Limb (tissue), 2 donors: ENCODE data around the gene EEF1AKMT1.

Experiments used
- DNase-seq, 2 donors: peaks; one replicate each; pipeline ENCODE4 v3.0.0-alpha.2; 2016; ENCODE audit errors: extremely low spot score in 2 of 2

EEF1AKMT1 gene, protein sequence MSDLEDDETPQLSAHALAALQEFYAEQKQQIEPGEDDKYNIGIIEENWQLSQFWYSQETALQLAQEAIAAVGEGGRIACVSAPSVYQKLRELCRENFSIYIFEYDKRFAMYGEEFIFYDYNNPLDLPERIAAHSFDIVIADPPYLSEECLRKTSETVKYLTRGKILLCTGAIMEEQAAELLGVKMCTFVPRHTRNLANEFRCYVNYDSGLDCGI

DNA sequence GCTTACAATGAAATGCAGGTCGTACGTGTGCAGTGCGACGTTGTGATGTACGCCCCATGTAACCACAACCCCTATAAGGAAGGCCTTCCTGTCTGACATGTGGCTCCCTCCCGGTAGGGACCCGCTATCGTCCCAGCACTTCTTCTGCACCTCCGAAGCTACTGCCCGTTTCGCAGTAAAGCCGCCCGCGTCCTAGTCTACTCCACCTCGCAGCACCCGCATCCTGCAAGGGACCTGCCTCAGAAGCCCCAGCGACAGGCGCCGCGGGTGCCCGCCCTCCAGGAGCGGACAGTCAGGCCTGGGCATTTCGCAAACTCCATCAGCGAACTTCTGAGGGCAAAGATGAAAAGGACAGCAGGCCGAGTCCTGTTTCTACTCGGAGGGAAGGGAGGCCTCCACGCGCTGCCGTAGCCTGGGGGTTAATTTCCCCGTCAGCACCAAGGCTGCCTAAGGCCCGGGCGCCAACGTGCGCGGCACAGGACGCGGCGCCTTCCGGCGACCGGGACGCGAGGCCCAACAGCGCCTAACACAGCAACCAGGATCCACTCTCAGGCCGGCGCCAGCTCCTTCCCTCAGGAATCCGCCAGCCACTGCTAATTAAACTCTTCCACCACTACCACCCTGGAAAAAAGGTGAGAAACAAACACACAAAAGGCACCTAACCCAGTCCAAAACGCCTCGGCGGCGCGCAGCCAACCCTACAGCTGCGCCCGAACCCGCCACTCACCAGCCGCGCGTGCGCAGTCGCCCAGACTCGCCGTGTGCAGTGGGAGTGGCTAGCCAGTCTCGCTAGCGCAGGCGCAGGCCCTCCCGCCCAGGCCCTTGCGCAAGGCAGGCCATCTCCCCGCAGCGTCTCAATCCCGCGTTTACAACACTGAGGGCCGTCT lies at the start of gene EEF1AKMT1:
EEF1AKMT1 (minus strand) TSS at position 768 of the 887 bp plus-strand sequence. CDS start 16,363 bp downstream, outside the sequence.
- DNase-seq, result peak; percentile 95 to 97

DNA sequence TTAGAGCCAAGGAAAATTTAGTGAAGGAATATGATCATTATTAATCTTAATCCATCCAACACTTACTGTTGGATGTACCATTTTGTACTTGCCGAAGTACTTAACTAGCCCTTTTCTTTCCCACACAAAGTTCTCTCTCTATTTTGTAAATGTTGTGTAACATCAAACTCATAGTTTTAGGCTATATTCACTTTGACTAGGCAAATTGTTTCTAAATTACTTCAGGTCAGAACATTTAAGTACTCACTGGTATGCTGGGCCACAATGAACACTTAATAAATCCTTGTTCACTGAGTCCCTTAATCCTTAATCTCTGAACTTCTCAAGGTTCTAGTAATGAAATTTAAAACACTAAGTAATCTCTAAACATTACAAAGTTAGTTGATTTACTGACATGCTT lies 49.3 kb upstream of the EEF1AKMT1 start:
- no peak for DNase-seq

DNA sequence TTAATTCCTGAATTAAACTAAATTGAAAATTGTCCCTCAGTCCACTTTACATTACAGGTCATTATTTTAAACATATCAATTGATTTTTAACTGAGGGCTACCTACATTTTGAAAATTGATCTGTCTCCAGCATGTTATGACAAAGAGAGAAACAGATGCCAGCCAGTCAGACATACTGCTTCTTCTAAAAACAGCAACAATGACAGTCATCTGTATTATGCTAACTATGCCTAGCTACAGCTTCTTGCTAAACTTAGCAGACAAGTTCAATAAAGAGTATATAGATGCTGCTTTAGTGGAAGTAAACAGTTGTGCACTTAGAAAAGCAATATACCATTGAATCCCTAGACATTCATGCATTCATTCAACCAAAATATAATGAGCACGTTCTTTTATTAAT lies 48.6 kb upstream of the EEF1AKMT1 start:
- no peak for DNase-seq

DNA sequence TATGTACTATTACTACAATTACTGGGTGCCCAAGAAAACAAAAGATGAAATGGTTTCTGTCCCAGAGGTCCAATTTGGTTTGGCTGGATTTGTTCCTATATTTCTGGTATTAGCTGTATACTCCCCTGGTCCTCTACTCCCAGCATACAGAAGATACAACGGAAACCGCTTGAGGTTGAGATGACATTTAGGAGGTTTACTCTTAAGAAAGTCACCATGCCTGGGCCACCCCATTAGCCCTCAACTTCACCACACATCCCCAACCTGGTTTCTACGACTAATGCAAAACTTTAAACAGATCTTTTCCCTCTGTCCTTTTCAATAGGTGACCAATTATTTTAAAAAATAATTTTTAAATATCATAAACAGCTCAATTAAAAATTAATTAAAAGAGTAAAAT lies 46.0 kb upstream of the EEF1AKMT1 start:
- no peak for DNase-seq

DNA sequence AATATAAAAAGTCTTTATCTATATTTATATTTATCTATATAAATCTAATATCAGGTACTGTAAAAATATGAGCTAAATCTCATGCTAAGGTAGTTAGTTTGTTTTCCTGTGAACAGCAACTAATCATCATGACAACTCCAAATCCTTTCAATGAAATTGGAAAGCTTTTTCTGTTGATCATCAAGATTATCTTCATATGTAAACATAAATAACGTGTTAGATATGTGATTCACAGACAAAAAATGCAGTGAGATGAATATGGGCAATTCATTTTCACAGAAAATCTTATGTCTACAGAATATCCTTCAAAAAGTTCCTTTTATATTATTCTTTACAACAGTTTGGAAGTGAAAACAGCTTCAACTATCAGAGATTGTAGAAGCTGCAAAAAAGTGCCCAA lies 41.7 kb upstream of the EEF1AKMT1 start:
- DNase-seq, result no peak

DNA sequence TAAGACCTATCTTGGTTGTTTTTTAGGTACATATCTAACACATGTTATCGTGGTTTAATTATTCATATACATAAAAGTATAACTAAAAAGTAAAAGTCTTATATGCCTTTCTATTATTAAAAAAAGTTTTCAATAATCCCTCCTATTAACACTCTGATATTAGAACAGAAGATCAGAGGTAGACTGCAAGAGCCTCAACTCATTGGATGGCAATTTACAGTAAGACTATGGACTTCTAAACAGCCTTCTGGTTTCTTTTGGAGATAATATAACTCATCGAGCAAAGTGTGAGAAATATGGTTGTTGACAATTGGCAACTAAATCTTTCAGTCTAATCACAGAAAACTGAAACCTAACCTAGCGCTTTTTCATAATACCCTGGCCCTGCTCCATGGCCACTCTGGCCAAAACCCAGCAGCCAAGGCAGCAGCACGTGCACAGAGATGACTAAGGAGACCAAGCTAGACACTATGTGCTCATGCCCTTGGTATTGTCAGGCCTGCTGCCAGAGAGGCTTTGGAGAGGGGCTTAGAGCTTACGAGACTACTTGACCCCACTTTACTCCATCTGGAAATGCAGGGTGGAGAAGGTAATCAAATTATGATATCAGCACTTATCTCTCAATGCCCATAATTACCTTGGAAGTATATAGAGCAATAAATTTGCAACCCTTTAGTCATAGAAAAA lies 40.6 kb upstream of the EEF1AKMT1 start:
- DNase-seq, result peak; percentile 51 to 62

DNA sequence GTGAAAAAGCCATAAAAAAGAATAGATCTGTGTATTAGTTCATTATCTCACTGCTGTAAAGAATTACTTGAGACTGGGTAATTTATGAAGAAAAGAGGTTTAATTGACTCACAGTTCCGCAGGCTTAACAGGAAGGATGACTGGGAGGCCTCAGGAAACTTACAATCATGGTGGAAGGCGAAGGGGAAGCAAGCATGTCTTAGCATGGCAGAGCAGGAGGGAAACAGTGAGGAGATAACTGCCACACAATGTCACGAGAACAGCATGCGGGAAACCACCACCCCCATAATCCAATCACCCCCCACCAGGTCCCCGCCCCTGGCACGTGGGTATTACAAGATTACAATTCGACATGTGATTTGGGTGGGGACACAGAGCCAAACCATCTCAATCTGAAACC lies 39.1 kb upstream of the EEF1AKMT1 start:
- no peak for DNase-seq

DNA sequence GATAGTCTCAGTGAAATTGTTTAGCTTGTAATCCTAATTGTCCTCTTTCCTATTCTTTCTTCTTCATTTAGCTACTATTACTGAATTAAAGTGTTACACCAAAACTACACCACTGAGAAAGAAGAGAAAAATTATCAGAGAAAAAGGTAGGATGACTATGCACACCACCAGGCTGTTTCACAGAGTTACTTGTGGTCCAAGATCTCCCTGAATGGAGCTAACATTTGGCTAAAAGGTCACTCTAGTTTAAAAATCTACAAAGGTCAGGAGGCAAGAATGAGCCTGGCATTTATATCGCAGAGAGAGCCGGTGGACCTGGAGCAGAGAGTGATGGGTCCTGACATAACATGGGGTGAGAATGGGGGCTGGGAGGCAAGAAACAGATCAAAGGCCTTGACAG lies 37.0 kb upstream of the EEF1AKMT1 start:
- no peak for DNase-seq

DNA sequence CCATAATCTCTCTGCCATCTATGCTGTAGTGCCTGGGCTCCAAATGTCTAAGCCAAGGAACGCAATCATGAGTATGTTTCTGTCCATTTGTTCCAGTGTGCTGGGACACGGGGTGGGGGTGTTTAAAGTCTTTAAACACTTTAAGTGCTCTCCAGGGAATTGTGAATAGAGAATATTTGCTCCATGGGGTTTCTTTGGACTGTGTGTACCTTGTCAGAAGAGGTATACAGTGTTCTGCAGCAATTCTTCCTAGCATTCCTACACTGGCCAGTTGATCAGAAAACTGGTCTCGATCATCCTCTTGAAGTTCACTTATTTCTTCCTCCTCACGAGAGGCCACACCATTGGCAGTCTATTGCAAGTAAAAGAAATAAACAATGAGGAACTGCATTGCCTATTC lies 35.1 kb upstream of the EEF1AKMT1 start:
- no peak for DNase-seq

DNA sequence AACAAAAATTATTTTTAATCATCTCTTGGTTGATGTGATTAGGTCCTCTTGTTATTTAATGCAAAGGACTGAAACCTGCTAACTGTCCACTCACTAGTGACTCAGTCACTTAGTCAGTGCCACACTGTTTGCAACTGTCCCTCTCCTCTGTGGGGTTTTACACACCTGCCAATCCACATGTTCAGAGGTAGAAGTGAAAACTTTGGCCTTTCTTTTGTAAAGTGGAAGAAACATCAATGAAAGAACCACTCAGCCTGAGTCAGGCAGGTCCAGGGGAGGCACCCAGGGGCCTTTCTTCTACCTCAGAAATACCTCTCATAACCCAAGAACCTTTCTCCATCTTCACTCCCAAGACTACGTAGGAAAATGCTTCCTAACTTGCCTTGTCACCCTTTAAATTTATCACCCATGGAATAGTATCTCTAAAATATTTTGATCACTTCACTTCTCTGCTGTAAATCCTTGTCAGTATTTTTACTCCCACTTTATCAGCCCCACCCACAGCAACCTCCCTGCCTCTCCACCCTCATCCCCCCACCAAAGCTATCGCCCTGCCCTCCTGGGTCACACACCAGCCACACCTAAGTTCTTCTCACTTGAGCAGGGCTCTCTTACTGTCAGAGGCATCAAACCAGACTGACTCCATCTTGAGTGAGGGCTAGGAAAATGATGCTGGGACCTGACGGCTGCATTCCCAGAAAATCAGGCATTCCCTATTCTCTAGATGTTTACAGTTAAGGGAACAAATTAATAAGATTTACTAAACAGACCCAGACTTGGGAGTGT lies 29.6 kb upstream of the EEF1AKMT1 start:
- no peak for DNase-seq

DNA sequence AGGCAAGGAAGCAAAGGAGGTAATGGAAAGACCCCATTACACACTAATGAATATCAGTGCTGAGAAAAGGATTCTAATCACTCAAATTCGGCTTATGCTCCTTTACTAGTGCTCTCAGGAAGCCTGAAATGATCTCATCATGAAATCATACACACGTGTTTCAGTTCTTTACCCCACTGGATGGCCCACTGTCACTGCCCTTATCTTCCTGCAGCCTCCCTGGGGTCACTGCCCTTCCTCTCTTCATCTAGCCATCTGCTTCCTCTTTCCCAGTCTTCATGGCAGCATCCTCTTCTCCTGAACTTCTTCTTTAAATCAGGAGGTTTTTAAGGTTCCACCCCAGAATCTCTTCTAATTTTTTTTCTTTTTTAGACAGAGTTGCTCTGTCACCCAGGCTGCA lies 27.9 kb upstream of the EEF1AKMT1 start:
- no peak for DNase-seq

DNA sequence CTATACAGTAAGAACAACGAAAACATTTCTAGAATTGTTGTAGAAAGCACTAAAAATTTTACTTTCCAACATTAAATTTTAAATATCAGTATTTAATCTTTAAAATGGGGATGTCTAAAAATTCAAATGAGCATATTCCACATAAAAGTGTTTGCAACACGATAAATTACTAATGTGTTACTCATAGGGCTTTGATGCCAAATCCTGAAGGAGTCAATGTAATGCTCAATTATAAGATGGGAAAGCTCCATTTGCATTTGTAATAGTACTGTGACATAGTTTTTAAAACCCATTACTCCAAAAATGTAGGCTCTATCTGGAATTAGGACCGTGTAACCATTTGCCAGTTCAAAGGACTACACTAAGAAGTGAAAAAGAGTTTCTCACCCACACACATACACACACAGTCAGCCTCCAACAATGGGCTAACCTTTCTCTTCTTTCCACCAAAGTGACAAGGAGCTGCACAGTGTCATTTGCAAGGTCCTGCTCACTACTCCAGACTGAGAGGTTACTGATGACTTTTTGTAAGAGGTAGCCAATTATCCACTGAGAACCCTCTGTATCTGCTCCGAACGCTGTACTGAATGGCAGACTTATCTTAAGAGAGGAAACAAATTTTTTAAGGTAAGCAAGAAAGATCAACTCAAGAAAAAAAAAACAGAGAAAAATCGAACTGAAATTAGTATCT lies 26.1 kb upstream of the EEF1AKMT1 start:
- DNase-seq, result no peak

DNA sequence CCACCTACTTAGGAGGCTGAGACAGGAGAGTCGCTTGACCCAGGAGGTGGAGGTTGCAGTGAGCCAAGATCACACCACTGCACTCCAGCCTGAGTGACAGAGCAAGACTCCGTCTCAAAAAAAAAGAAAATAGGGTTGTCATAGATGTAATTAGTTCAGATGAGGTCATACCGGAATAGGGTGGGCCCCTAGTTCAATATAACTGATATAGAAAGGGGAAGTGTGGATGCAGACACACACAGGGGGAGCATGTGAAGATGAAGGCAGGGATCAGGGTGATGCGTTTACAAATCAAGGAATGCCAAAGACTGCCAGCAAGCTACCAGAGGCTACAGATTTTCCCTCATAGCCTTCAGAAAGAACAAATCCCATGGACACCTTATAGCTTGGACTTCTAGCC lies 24.3 kb upstream of the EEF1AKMT1 start:
- no peak for DNase-seq

DNA sequence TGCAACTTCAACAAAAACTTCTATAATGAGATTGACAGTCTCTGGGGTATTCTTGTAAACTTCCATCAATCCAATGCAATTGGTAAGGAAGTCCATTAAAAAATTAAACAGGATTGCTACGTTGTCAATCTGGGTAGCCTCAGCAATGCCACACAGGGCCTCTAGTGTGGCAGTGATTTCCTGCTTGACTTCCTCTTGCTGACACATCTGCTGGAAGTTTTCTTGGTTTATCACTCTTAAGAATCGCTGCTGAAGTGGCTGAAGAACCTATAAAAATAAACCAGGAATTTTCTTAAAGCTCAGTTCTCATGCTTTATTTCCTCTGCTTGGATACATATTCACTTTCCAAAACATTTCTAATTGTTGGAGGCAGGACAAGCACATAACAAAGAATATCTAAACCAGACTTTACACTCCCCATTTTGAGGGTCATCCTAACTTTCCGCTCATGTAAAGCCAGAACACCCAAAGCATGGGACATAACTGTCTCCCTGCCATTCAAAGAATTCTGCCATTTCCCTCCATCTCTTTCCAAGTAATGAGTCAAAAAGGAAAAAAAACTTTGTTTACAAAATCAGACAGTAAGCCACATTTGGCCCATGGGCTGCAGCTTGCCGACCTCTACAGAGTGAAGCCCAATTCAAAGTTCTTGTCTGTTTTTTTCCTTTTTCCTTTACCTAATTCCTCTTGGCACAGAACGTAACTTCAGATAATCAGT lies 23.2 kb upstream of the EEF1AKMT1 start:
- no peak for DNase-seq

DNA sequence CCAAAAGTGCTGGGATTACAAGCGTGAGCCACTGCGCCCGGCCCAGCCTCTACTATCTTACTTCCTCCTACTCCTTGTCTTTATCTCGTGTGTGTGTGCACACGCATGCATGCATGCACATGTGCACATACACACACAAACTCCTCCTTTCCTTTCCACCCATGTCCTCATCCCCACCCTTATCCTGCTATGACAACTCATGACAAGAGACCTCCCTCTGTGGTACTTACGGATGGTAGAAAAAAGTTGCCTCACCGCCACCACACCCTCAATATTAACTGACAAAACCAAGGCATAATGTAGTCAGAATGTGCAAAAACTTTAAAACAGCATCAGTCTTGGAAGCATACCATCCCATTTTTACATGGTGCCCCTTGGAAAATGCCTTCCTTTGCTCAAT lies 15.9 kb upstream of the EEF1AKMT1 start:
- DNase-seq, result no peak

DNA sequence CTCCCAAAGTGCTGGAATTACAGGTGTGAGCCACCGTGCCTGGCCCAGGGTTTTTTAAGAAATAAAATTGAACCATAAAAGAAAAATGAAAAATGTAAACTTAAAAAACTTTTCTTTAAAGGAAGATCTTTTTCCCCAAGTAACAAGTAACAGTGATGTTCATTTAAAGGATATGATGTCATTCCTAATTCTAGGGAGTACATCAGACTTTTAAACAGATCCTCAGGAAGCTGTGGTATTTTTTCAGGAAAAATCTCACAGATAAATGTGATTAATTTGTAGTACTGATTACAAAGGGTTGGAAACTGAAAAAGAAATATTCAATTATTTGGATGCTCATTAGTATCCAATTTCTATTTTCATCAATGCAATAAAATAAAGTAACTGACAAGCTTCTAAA lies 14.6 kb upstream of the EEF1AKMT1 start:
- DNase-seq, result no peak

DNA sequence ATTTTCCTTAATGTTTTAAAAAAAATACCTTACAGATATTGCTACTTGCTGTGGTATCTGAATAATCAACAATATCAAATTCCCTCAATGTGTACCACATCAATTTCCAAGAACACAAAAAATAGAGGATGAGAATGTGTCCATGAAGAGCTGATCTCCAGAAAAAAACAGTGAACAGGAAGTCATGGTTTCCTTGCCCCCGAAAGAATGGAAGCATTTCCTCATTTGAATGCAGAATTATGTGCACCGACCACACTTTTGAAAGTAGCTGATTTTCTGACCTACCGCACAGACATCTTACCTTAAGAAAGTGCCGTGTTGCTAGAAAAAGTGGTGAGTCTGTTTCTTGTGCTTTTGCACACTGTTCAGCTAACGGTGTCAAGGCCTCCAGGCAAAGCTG lies 13.4 kb upstream of the EEF1AKMT1 start:
- no peak for DNase-seq

DNA sequence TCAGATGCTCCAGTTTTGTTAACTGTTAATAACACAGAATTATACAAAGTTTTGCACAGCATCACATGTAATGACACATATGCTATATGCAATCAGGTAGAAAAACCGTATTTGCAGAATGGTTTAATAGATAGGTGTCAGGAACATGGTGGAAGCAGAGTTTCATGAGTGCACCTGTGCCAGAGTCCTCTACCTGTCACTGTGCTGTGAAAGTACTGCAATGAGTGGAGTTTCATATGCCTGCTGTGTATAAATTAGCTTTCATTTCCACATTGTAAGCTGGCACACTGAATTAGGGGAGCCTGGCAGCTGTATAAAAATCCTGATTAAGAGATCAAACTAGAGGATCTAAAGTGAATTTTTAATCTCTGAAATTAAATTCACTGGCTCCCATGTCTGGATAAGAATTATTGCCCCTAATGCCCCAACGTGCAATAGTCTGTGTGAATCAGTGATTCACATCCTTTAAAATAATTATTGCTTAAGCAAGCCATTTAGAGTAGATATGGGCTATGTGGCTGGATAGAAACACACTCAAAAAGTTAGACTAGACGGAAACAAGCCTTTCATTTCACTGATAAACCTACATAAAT lies 8.5 kb upstream of the EEF1AKMT1 start:
- DNase-seq, result no peak

DNA sequence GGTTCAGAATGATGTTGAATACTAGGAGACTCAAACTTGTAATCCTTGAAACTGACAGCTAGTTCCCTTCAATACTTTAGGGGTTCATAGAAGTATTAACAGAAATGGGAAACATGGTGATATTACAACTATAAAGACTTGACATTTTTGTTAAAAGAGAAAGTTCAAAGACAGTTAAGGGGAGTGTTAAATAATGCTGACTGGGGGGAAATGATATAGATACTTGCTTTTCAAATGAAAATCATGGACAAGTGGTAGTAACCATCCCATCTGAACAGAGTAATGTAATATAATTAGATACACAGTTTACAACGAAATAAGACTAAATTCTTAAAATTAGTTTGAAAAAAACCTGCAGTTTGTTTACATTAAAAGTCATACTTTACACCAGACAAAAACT lies 6.6 kb upstream of the EEF1AKMT1 start:
- DNase-seq, result no peak

DNA sequence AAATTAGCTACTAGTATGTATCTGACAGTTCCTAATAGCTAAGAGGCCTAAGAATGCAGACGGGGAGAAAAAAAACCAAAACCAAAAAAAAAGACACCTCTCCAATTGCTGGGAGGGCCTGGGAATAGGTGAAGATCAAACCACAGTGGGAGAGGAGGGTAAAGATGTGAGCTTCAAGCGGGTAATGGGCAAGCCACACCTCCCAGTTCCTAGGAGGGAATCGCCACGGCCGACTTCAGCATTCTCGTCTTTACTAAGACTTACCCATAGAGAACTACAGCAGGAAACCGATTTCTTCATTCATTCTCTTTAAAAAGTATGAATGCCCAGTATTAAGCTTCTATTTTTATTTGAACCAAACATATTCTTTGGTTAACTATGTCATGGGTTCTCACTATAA lies 5.6 kb upstream of the EEF1AKMT1 start:
- no peak for DNase-seq
